SK-N-SH treated with all-trans-retinoic acid at 6 μM for 48 hours (cell line): Measurements from ENCODE around the gene SFRP2.

Experiments
- ATAC-seq: fragments of 200-7000 bp; cut with Tn5 transposase; 3 replicates; pipeline ENCODE4 v1.9.1; 2020; ENCODE audit warnings: mild to moderate bottlenecking, moderate library complexity
- ARNTL ChIP-seq: fragments of 450-650 bp; formaldehyde crosslinking; IDR thresholded peaks from 2 replicates; pipeline ENCODE4 v1.5.0; 2020; ENCODE audit warnings: low read depth, mild to moderate bottlenecking, moderate library complexity, borderline replicate concordance
- BACH2 ChIP-seq: fragments of 250-450 bp; sonication (Bioruptor Pico); IDR thresholded peaks from 2 replicates; pipeline ENCODE4 v1.9.0; 2021; ENCODE audit warnings: mild to moderate bottlenecking, borderline replicate concordance
- CREB5 ChIP-seq: fragments of 250-450 bp; sonication (Bioruptor Pico); IDR thresholded peaks from 2 replicates; pipeline ENCODE4 v1.5.1; 2020; ENCODE audit warnings: low read depth, mild to moderate bottlenecking, moderate library complexity
- CSDC2 ChIP-seq: fragments of 250-450 bp; sonication (Bioruptor Pico); IDR thresholded peaks from 2 replicates; pipeline ENCODE4 v1.5.0; 2020; ENCODE audit warnings: mild to moderate bottlenecking, moderate library complexity
- ESRRG ChIP-seq: fragments of 250-450 bp; sonication (Bioruptor Pico); IDR thresholded peaks from 2 replicates; pipeline ENCODE4 v1.6.1; 2021; ENCODE audit warnings: mild to moderate bottlenecking
- GLIS3 ChIP-seq: fragments of 250-450 bp; sonication (Bioruptor Pico); IDR thresholded peaks from 2 replicates; pipeline ENCODE4 v1.5.0; 2020; ENCODE audit warnings: mild to moderate bottlenecking, moderate library complexity
- ISL1 ChIP-seq: fragments of 250-450 bp; sonication (Bioruptor Pico); IDR thresholded peaks from 2 replicates; pipeline ENCODE4 v2.1.2; 2022; ENCODE audit warnings: mild to moderate bottlenecking, moderate library complexity
- OSR1 ChIP-seq: fragments of 250-450 bp; sonication (Bioruptor Pico); IDR thresholded peaks from 2 replicates; pipeline ENCODE4 v1.8.0; 2022; ENCODE audit warnings: moderate library complexity, mild to moderate bottlenecking, inconsistent platforms
- PATZ1 ChIP-seq: fragments of 250-450 bp; sonication (Bioruptor Pico); IDR thresholded peaks from 2 replicates; pipeline ENCODE4 v1.8.0; 2020; ENCODE audit warnings: mild to moderate bottlenecking, moderate library complexity, borderline replicate concordance
- PPARA ChIP-seq: fragments of 250-450 bp; sonication (Bioruptor Pico); IDR thresholded peaks from 2 replicates; pipeline ENCODE4 v1.5.0; 2020; ENCODE audit warnings: mild to moderate bottlenecking, borderline replicate concordance
- RARB ChIP-seq: fragments of 250-450 bp; sonication (Bioruptor Pico); IDR thresholded peaks from 2 replicates; pipeline ENCODE4 v1.8.0; 2021; ENCODE audit warnings: mild to moderate bottlenecking, moderate library complexity
- TCF4 ChIP-seq: fragments of 250-450 bp; sonication (Bioruptor Pico); IDR thresholded peaks from 2 replicates; pipeline ENCODE4 v1.8.0; 2021; ENCODE audit warnings: mild to moderate bottlenecking, moderate library complexity, borderline replicate concordance
- TSHZ2 ChIP-seq: fragments of 250-450 bp; sonication (Bioruptor Pico); IDR thresholded peaks from 2 replicates; pipeline ENCODE4 v1.5.0; 2020; ENCODE audit warnings: mild to moderate bottlenecking, moderate library complexity
- ZC3H10 ChIP-seq: fragments of 250-450 bp; sonication (Bioruptor Pico); IDR thresholded peaks from 2 replicates; pipeline ENCODE4 v1.5.1; 2021; ENCODE audit warnings: mild to moderate bottlenecking, moderate library complexity
- ZFP30 ChIP-seq: fragments of 450-650 bp; formaldehyde crosslinking; IDR thresholded peaks from 2 replicates; pipeline ENCODE4 v1.5.0; 2022; ENCODE audit warnings: mild to moderate bottlenecking, moderate library complexity
- ZNF565 ChIP-seq: fragments of 450-650 bp; formaldehyde crosslinking; conservative IDR thresholded peaks from 2 replicates; pipeline ENCODE4 v1.5.0; 2020; ENCODE audit warnings: low read depth, mild to moderate bottlenecking, moderate library complexity
- ZNF70 ChIP-seq: fragments of 450-650 bp; formaldehyde crosslinking; IDR thresholded peaks from 2 replicates; pipeline ENCODE4 v1.5.0; 2020; ENCODE audit warnings: mild to moderate bottlenecking, moderate library complexity
- ZNF8 ChIP-seq: fragments of 450-650 bp; formaldehyde crosslinking; IDR thresholded peaks from 2 replicates; pipeline ENCODE4 v1.5.0; 2020; ENCODE audit warnings: mild to moderate bottlenecking, moderate library complexity
- TF ChIP-seq, protein P1 (sequence below): fragments of 250-450 bp; sonication (Bioruptor Pico); IDR thresholded peaks from 2 replicates; pipeline ENCODE4 v1.5.1; 2021; ENCODE audit warnings: mild to moderate bottlenecking, moderate library complexity
- TF ChIP-seq, protein P2 (sequence below): fragments of 250-450 bp; sonication (Bioruptor Pico); IDR thresholded peaks from 2 replicates; pipeline ENCODE4 v1.8.0; 2021; ENCODE audit warnings: low read depth, mild to moderate bottlenecking, moderate library complexity, borderline replicate concordance

Gene SFRP2

GRCh38 chr4:153799694-153800074 is 10.8 kb upstream of the SFRP2 start (continued):
- TF ChIP-seq BACH2 (CRISPR knock-in tag) (no peak), GLIS3 (CRISPR knock-in tag) (no peak)

- TF ChIP-seq GLIS3 (CRISPR knock-in tag) (no peak), PATZ1 (CRISPR knock-in tag) (no peak), BACH2 (CRISPR knock-in tag) (no peak), CSDC2 (CRISPR knock-in tag) (no peak), ARNTL (CRISPR knock-in tag) (no peak), RARB (no peak), ZNF565 (CRISPR knock-in tag) (no peak), ZFP30 (CRISPR knock-in tag) (no peak), CREB5 (no peak), TCF4 (no peak), ZC3H10 (CRISPR knock-in tag) (no peak), PPARA (CRISPR knock-in tag) (no peak), ZNF8 (CRISPR knock-in tag) (no peak), OSR1 (CRISPR knock-in tag) (no peak), ESRRG (CRISPR knock-in tag) (no peak), ISL1 (CRISPR knock-in tag) (no peak), TSHZ2 (no peak)
- TF ChIP-seq, protein P1, sequence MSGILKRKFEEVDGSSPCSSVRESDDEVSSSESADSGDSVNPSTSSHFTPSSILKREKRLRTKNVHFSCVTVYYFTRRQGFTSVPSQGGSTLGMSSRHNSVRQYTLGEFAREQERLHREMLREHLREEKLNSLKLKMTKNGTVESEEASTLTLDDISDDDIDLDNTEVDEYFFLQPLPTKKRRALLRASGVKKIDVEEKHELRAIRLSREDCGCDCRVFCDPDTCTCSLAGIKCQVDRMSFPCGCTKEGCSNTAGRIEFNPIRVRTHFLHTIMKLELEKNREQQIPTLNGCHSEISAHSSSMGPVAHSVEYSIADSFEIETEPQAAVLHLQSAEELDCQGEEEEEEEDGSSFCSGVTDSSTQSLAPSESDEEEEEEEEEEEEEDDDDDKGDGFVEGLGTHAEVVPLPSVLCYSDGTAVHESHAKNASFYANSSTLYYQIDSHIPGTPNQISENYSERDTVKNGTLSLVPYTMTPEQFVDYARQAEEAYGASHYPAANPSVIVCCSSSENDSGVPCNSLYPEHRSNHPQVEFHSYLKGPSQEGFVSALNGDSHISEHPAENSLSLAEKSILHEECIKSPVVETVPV (CRISPR knock-in tag) = no peak
- TF ChIP-seq, protein P2, sequence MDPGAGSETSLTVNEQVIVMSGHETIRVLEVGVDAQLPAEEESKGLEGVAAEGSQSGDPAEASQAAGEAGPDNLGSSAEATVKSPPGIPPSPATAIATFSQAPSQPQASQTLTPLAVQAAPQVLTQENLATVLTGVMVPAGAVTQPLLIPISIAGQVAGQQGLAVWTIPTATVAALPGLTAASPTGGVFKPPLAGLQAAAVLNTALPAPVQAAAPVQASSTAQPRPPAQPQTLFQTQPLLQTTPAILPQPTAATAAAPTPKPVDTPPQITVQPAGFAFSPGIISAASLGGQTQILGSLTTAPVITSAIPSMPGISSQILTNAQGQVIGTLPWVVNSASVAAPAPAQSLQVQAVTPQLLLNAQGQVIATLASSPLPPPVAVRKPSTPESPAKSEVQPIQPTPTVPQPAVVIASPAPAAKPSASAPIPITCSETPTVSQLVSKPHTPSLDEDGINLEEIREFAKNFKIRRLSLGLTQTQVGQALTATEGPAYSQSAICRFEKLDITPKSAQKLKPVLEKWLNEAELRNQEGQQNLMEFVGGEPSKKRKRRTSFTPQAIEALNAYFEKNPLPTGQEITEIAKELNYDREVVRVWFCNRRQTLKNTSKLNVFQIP = no peak
- TF ChIP-seq, all 23 proteins: peak for 0
Observed at GRCh38 chr4:153798901-153799693, 10.2 kb upstream of the SFRP2 start.

GRCh38 chr4:153798420-153798819 is 9.5 kb upstream of the SFRP2 start:
- no peak for TF ChIP-seq PPARA (CRISPR knock-in tag)
- TF ChIP-seq ZNF70 = no peak
- no peak for TF ChIP-seq ZNF8 (CRISPR knock-in tag)
- TF ChIP-seq GLIS3 (CRISPR knock-in tag) = no peak
- TF ChIP-seq, protein P1 (CRISPR knock-in tag) = no peak
- no peak for TF ChIP-seq ZC3H10 (CRISPR knock-in tag)
- no peak for ATAC-seq

More at GRCh38 chr4:153798901-153799693, 10.2 kb upstream of the SFRP2 start:
- ATAC-seq = no peak
